Calu3 (cell line): ENCODE measurements around the gene FABP2. TPM values are rescaled to one million over a fixed set of nuclear protein-coding genes. Genes with fewer than 3 reads are reported as not detected.

Source experiments
- BruUV-seq: library from RNA; stranded (reverse); fragments of 400-500 nt; replicated peaks from 2 replicates; lab custom pipeline; 2021; lab: Mats Ljungman, UMichigan
- CTCF ChIA-PET: fragments of 300-600 bp; sonication (Branson Sonifier 250); formaldehyde crosslinking; loops from one replicate; lab custom pipeline; 2022; ENCODE audit warnings: antibody characterized with exemption; lab: Charles Lee
- DNase-seq: peaks from one replicate; pipeline ENCODE4 v3.0.0; 2022
- H3K27ac Mint-ChIP-seq: one replicate; pipeline ENCODE4 v1.8.0; 2022; ENCODE audit warnings: mixed read lengths; ENCODE audit not compliant: unreplicated experiment
- H3K27me3 Mint-ChIP-seq: one replicate; pipeline ENCODE4 v1.8.0; 2022; ENCODE audit warnings: mixed read lengths; ENCODE audit not compliant: unreplicated experiment
- H3K36me3 Mint-ChIP-seq: one replicate; pipeline ENCODE4 v1.8.0; 2022; ENCODE audit warnings: mild to moderate bottlenecking, moderate library complexity, mixed read lengths; ENCODE audit not compliant: insufficient read depth, unreplicated experiment
- H3K4me1 Mint-ChIP-seq: one replicate; pipeline ENCODE4 v1.8.0; 2022; ENCODE audit warnings: mild to moderate bottlenecking, low read depth, mixed read lengths; ENCODE audit not compliant: unreplicated experiment
- H3K4me3 Mint-ChIP-seq: one replicate; pipeline ENCODE4 v1.8.0; 2022; ENCODE audit warnings: mild to moderate bottlenecking, low read depth, moderate library complexity, mixed read lengths; ENCODE audit not compliant: unreplicated experiment
- H3K9me3 Mint-ChIP-seq: one replicate; pipeline ENCODE4 v1.8.0; 2022; ENCODE audit warnings: low read depth, mixed read lengths; ENCODE audit not compliant: unreplicated experiment
- CTCF ChIP-seq: fragments of 200-600 bp; IDR thresholded peaks from one replicate; pipeline ENCODE4 v1.8.0; 2022; ENCODE audit warnings: antibody characterized with exemption; ENCODE audit not compliant: unreplicated experiment
- intact Hi-C: fragments of 100-400 bp; cut with micrococcal nuclease; formaldehyde crosslinking; loops from one replicate; pipeline ENCODE4 v1.10.0; 2022; ENCODE audit not compliant: unreplicated experiment
- total RNA-seq: library from RNA; stranded (reverse); gene quantifications from 2 replicates; pipeline ENCODE4 v1.2.3, GENCODE V29; 2022

The FABP2 gene
- total RNA-seq, 1 experiment from 2014 or later, result not detected

- intact Hi-C loops, result loop anchor here (5.0 kb wide), 1 partner anchor 317 kb away; no protein-coding TSS in a partner anchor
Measured at GRCh38 chr4:119299741-119300100, 22.2 kb downstream of the FABP2 start.

GRCh38 chr4:119299260-119299671 is 22.7 kb downstream of the FABP2 start:
- DNase-seq, result no peak
- no peaks in the 10 kb centered on the region for H3K27me3 Mint-ChIP-seq
- TF ChIP-seq CTCF, result no peak
- H3K27ac Mint-ChIP-seq, result peak overlapping the region; percentile 92
- H3K36me3 Mint-ChIP-seq, result peaks cover 33% of the 10 kb centered on the region
- H3K4me1 Mint-ChIP-seq, result peaks cover 25% of the 10 kb centered on the region
- BruUV-seq, result no TSS peak
- H3K4me3 Mint-ChIP-seq, result peak overlapping the region; percentile 100
- no peaks in the 10 kb centered on the region for H3K9me3 Mint-ChIP-seq
- intact Hi-C loops, result no loop called here
- CTCF ChIA-PET, result interaction anchor here (1.0 kb wide), 1 partner anchor 11 kb away, joined by 3 read pairs; no protein-coding TSS in a partner anchor

More at GRCh38 chr4:119299741-119300100, 22.2 kb downstream of the FABP2 start:
- H3K9me3 Mint-ChIP-seq, result no peaks in the 10 kb centered on the region
- H3K27me3 Mint-ChIP-seq, result no peaks in the 10 kb centered on the region
- CTCF ChIA-PET, result interaction anchor here (1.0 kb wide), 1 partner anchor 11 kb away, joined by 3 read pairs; no protein-coding TSS in a partner anchor
- H3K36me3 Mint-ChIP-seq, result peaks cover 33% of the 10 kb centered on the region
- TSS peak; percentile 77 for BruUV-seq
- peaks cover 25% of the 10 kb centered on the region for H3K4me1 Mint-ChIP-seq
- H3K27ac Mint-ChIP-seq, result peak overlapping the region; percentile 92
- DNase-seq, result no peak
- H3K4me3 Mint-ChIP-seq, result peak overlapping the region; percentile 100
- no peak for TF ChIP-seq CTCF

- no peaks in the 10 kb centered on the region for H3K27me3 Mint-ChIP-seq
- CTCF ChIA-PET, result no interaction called here
- no peak overlapping the region for H3K27ac Mint-ChIP-seq
- H3K9me3 Mint-ChIP-seq, result no peaks in the 10 kb centered on the region
- intact Hi-C loops, result no loop called here
- H3K36me3 Mint-ChIP-seq, result peaks cover 34% of the 10 kb centered on the region
- DNase-seq, result no peak
- peaks cover 17% of the 10 kb centered on the region for H3K4me1 Mint-ChIP-seq
- BruUV-seq, result no TSS peak
- H3K4me3 Mint-ChIP-seq, result no peak overlapping the region
- TF ChIP-seq CTCF, result no peak
Measured at GRCh38 chr4:119297795-119298194, 24.1 kb downstream of the FABP2 start.

- Mint-ChIP-seq H3K36me3 (peaks cover 38% of the 10 kb centered on the region), H3K4me3 (no peak overlapping the region), H3K27me3 (no peaks in the 10 kb centered on the region), H3K27ac (no peak overlapping the region), H3K9me3 (no peaks in the 10 kb centered on the region), H3K4me1 (peaks cover 17% of the 10 kb centered on the region)
- intact Hi-C loops, result no loop called here
- no peak for TF ChIP-seq CTCF
- no TSS peak for BruUV-seq
- CTCF ChIA-PET, result no interaction called here
- DNase-seq, result no peak
Measured at GRCh38 chr4:119296356-119296755, 25.6 kb downstream of the FABP2 start.
